IPS-20b (cell line): ENCODE data around the gene PLPP6.

Source experiments
- H3K27ac ChIP-seq: one replicate; pipeline ENCODE4 v1.5.1; 2013; ENCODE audit warnings: low read length
- H3K27me3 ChIP-seq: 2 replicates; pipeline ENCODE4 v1.6.1; 2013; ENCODE audit warnings: mild to moderate bottlenecking, low read length, inconsistent platforms; ENCODE audit not compliant: insufficient read depth
- H3K36me3 ChIP-seq: 2 replicates; pipeline ENCODE4 v1.6.1; 2013; ENCODE audit warnings: low read depth, mild to moderate bottlenecking, inconsistent platforms, low read length, moderate library complexity; ENCODE audit not compliant: insufficient read depth
- H3K4me1 ChIP-seq: 2 replicates; pipeline ENCODE4 v1.6.1; 2013; ENCODE audit warnings: mild to moderate bottlenecking, control low read depth, inconsistent platforms, low read length, moderate library complexity; ENCODE audit not compliant: insufficient read depth
- H3K4me3 ChIP-seq: 2 replicates; pipeline ENCODE4 v1.5.1; 2013; ENCODE audit warnings: mild to moderate bottlenecking, low read length, inconsistent platforms
- H3K9ac ChIP-seq: 2 replicates; pipeline ENCODE4 v1.6.1; 2013; ENCODE audit warnings: low read depth, mild to moderate bottlenecking, inconsistent platforms, low read length, moderate library complexity
- H3K9me3 ChIP-seq: 2 replicates; pipeline ENCODE4 v1.6.1; 2013; ENCODE audit warnings: mild to moderate bottlenecking, low read depth, low read length, inconsistent platforms; ENCODE audit not compliant: insufficient read depth

The PLPP6 gene

DNA sequence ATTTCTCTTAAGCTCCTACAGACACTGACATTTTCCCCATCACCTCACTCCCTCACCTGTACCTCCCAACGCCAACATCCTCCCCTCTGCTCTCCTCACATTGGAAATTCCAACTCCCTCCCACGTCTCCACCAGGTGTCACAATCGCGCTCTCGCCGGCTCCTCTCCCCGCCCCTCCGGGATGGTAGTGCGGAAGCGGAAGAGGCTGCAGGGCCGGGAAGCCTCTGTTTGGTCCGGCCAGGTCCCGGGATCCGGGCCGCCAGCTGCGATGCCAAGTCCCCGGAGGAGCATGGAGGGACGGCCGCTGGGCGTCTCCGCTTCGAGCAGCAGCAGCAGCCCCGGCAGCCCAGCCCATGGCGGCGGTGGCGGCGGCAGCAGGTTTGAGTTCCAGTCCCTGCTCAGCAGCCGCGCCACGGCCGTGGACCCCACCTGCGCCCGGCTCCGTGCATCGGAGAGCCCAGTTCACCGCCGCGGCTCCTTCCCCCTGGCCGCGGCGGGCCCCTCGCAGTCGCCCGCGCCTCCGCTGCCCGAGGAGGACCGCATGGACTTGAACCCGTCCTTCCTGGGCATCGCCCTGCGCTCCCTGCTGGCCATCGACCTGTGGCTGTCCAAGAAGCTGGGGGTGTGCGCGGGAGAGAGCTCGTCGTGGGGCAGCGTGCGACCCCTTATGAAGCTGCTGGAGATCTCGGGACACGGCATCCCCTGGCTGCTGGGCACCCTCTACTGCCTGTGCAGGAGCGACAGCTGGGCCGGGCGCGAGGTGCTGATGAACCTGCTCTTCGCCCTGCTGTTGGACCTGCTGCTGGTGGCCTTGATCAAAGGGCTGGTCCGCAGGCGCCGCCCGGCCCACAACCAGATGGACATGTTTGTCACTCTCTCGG is at the start of gene PLPP6:
PLPP6 (plus strand) TSS at position 187 of the 881 bp plus-strand sequence; CDS start at position 269, 82 bp downstream.
- Histone ChIP-seq H3K9ac (peak within 1 kb of the TSS; percentile 51), H3K9me3 (no peaks in the 10 kb centered on the region), H3K27me3 (peaks cover 18% of the 10 kb centered on the region; the same call in 1 of the 2 replicates), H3K4me1 (peaks cover 33% of the 10 kb centered on the region), H3K27ac (no peak within 1 kb of the TSS), H3K36me3 (no peaks in the 10 kb centered on the region), H3K4me3 (peak within 1 kb of the TSS; percentile 84)

DNA sequence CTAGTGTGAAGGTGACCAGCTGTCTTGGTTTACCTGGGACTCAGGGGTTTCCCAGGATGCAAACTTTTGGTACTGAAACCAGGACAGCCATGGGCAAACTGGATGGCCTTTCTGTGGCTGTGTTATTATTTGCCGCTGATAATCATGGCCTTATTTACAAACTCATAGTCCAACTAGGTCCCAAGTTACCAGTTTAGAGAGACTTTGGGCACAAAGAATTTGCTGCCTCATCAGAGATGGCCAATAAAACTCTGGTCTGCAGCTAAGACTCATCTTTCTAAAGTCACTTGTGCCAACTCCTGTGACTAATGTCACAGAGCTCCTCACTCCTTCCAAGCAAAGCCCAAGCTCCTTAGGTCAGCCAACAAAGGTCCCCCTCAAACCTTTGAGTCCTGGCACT is 47.5 kb upstream of the PLPP6 start:
- Histone ChIP-seq H3K27ac (no peak overlapping the region), H3K27me3 (no peaks in the 10 kb centered on the region), H3K4me3 (no peak overlapping the region), H3K36me3 (no peaks in the 10 kb centered on the region), H3K4me1 (peaks cover 9% of the 10 kb centered on the region; the same call in 1 of the 2 replicates), H3K9me3 (no peaks in the 10 kb centered on the region), H3K9ac (no peak overlapping the region)

DNA sequence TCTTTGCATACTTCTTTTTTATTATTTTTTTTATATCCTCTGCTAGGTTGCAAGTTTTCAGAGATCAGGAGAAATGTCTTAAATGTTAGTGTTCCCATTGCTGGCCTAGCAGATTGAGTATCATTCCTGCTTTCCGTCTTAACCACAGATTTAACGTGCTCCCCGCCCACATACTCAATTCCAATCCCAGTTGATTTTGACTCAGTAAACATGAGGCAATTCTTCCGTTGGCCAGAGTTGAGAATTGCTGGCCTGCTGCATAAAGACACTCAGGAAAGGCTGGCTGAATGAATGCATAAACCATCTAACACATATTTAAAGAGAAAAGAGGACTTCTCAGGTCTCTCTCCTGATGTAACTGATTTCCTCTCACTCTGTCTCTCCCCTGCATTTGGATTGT is 46.8 kb upstream of the PLPP6 start:
- H3K9me3 ChIP-seq = no peaks in the 10 kb centered on the region
- H3K9ac ChIP-seq = no peak overlapping the region
- H3K27me3 ChIP-seq = no peaks in the 10 kb centered on the region
- H3K4me3 ChIP-seq = no peak overlapping the region
- H3K36me3 ChIP-seq = no peaks in the 10 kb centered on the region
- H3K4me1 ChIP-seq = peaks cover 13% of the 10 kb centered on the region
- no peak overlapping the region for H3K27ac ChIP-seq

DNA sequence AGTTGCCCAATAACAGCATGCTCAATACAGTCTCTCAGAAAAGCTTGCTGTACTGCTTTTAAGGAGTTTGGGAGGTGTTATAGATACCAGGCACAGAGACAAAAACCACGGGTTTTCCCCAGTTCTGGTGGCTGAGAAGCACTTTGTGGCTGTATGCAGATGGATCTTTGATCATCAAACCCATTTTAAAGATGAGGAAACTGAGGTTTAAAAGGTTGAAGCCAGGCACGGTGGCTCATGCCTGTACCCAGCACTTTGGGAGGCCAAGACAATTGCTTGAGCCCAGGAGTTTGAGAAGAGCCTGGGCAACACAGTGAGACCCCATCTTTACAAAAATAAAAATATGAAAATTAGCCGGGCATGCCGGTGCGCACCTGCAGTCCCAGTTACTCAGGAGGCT is 46.3 kb upstream of the PLPP6 start:
- peaks cover 19% of the 10 kb centered on the region for H3K4me1 ChIP-seq
- no peak overlapping the region for H3K9ac ChIP-seq
- no peaks in the 10 kb centered on the region for H3K27me3 ChIP-seq
- H3K27ac ChIP-seq = no peak overlapping the region
- no peak overlapping the region for H3K4me3 ChIP-seq
- no peaks in the 10 kb centered on the region for H3K9me3 ChIP-seq
- no peaks in the 10 kb centered on the region for H3K36me3 ChIP-seq

DNA sequence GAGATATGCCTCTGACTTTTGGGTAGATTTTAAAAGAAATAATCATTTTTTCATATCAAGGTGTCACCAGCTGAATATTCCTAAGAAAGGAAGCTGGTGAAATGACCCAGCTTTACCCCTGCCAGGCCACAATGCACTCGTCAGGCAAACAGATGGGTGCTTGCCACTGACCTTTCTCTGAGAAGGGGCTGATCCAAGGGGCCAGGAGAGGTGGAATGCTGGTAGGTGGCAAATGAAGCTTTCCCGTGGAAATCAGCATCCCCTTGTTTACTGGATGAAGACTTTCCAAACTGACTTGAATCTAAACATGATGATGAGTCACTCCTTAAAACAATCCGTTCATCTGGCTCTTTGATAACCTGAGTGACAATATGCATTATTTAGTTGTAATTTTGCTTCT is 44.3 kb upstream of the PLPP6 start:
- Histone ChIP-seq H3K9me3 (no peaks in the 10 kb centered on the region), H3K4me1 (peaks cover 27% of the 10 kb centered on the region), H3K9ac (no peak overlapping the region), H3K27ac (no peak overlapping the region), H3K4me3 (no peak overlapping the region), H3K27me3 (no peaks in the 10 kb centered on the region), H3K36me3 (no peaks in the 10 kb centered on the region)

DNA sequence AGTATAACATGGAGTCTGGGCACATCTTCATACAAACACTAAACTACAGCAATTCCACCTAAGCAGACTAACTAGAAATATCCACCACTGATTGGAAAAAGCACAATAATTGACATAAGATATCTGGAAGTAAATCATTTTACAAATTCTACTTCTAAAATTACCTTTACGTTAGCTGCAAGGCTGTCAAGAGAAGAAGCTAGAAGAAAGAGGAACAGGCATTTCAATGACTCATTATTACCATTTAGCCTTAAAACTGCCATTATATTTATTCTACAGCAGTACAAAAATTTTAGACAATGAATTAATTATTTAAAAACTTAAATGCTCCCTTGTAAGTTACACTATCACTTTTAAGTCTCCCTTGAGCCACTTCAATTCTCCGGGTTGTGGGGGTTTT is 43.4 kb upstream of the PLPP6 start:
- H3K4me3 ChIP-seq = no peak overlapping the region
- no peaks in the 10 kb centered on the region for H3K27me3 ChIP-seq
- no peaks in the 10 kb centered on the region for H3K36me3 ChIP-seq
- no peak overlapping the region for H3K27ac ChIP-seq
- H3K9ac ChIP-seq = no peak overlapping the region
- no peaks in the 10 kb centered on the region for H3K9me3 ChIP-seq
- H3K4me1 ChIP-seq = peaks cover 27% of the 10 kb centered on the region

DNA sequence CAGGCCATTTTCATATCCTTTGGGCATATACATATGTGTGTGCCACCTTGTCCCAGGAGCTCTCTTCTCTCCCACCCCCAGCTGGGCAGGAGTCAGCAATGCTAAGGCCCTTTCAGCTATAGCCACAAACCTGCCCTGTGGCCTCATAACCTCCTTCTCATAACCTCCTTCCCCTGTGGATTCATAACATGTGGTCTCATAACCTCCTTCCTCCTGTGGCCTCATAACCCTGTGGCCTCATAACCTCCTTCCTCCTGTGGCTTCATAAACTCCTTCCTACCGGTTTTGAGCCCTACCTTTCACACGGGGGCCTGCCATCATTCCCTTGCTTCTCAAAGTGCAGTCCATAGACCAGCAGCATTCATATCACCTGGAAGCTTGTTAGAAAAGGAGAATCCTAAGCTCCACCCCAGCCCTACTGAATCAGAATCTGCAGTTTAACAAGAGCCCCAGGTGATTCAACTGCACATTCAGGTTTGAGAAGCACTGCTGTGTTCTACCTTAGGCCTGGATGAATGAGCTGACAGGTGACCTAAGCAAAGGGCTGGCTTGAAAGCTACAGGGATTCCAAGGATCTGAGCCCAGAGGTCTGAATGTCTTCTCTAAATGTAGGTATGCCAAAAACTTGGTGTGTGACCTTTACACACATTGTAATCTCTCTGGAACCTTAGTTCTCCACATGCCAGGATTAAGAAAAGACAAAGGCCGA is 41.9 kb upstream of the PLPP6 start:
- Histone ChIP-seq H3K4me1 (peaks cover 27% of the 10 kb centered on the region), H3K9ac (no peak overlapping the region), H3K4me3 (no peak overlapping the region), H3K9me3 (no peaks in the 10 kb centered on the region), H3K36me3 (no peaks in the 10 kb centered on the region), H3K27ac (no peak overlapping the region), H3K27me3 (no peaks in the 10 kb centered on the region)

DNA sequence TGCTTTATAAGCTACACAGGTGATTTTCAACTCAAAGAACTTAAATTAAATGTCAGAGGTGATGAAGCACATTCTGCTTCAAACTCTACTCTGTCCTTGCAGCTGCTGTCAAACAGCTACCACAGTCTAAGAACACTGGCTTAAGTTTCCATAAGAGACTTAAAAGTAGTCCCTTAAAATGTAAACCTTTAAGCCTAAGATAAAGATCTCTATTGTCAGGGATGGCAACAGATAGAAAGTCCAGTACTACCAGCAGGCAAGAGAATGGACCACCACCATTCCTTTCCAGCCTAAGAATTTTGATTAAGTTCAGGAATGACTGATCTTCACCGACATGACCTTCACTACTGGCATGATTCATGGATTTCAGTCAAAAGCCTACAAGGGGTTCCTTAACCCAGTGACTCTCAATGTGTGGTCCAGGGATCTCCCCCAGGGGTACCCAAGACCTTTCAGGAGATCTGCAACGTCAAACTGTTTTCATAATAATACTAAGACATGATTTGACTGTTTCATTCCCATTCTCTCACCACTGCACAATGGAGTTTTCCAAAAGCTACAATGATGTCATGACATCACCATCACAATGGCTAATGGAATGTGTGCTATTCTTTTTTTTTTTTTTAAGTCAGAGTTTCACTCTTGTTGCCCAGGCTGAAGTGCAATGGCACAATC is 41.1 kb upstream of the PLPP6 start:
- no peak overlapping the region for H3K9ac ChIP-seq
- H3K27ac ChIP-seq = no peak overlapping the region
- no peaks in the 10 kb centered on the region for H3K9me3 ChIP-seq
- H3K4me1 ChIP-seq = peaks cover 28% of the 10 kb centered on the region
- no peak overlapping the region for H3K4me3 ChIP-seq
- no peaks in the 10 kb centered on the region for H3K27me3 ChIP-seq
- H3K36me3 ChIP-seq = no peaks in the 10 kb centered on the region

DNA sequence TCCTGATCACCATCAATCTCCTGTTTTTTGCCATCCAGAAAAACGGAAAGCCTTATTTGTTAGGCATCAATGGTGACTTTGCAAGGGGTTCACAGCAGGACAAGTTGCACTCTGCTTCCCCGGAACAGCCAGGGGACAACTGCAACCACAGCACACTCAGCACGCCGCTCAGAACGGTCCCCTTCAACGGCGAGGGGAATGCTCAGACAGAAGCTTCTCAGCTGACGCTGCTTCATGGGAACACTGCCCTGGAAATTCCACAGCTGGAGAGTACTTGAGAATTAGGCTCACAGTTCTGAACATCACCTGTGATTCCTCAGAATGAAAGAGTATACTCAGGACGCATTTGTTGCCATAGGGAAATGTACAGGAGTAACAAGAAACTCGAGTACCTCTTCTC is 40.1 kb upstream of the PLPP6 start:
- H3K9ac ChIP-seq = no peak overlapping the region; the same call in 1 of the 2 replicates
- no peaks in the 10 kb centered on the region for H3K9me3 ChIP-seq
- H3K4me3 ChIP-seq = no peak overlapping the region
- no peak overlapping the region for H3K27ac ChIP-seq
- H3K36me3 ChIP-seq = no peaks in the 10 kb centered on the region
- no peaks in the 10 kb centered on the region for H3K27me3 ChIP-seq
- H3K4me1 ChIP-seq = peaks cover 27% of the 10 kb centered on the region

DNA sequence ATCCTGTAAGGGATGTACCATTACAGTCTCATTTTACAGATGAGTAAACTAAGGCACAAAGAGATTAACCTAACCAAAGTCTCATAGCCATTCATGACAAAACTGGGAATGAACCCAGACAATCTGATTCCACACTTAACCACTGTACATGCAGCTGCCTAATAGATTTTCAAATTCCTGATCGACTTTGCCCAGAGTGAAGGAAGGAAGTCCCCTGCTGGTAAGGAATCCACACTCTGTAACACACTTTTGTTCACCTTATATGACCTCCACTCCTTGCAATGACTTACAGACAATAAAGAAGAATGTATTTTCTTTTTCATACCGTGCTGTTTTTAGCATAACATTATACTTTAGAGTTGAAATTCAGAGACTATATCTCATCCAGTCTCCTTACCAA is 31.3 kb upstream of the PLPP6 start:
- Histone ChIP-seq H3K9ac (no peak overlapping the region), H3K36me3 (no peaks in the 10 kb centered on the region), H3K9me3 (no peaks in the 10 kb centered on the region), H3K4me1 (peaks cover 9% of the 10 kb centered on the region), H3K27ac (no peak overlapping the region), H3K27me3 (no peaks in the 10 kb centered on the region), H3K4me3 (no peak overlapping the region)

DNA sequence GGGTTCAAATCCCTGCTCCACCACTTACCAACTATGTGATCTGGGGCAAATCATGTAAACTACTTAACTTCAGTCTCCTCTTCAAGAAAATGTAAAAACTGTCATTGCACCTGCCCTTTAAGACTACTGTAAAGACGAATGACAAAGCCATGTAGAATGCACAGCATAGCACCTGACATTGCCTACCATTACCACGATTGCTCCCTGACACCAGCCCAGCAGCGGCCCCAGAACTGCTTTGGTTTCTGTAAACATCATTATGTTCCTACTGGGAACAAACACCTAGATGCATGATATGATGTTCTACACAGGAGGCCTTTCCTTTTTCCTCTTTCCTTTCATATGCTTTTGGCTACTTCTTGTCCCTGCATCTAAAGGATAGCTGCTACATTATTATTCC is 23.1 kb upstream of the PLPP6 start:
- Histone ChIP-seq H3K27ac (no peak overlapping the region), H3K36me3 (no peaks in the 10 kb centered on the region), H3K4me3 (no peak overlapping the region), H3K4me1 (no peaks in the 10 kb centered on the region), H3K9ac (no peak overlapping the region), H3K9me3 (no peaks in the 10 kb centered on the region), H3K27me3 (no peaks in the 10 kb centered on the region)
